DMS 273 (cell line): Measurements from ENCODE around the gene QRICH1.

ENCODE experiments used
- DNase-seq: peaks from one replicate; lab custom pipeline; 2025; ENCODE audit not compliant: unreplicated experiment; lab: John Stamatoyannopoulos, UW

The QRICH1 gene

DNA sequence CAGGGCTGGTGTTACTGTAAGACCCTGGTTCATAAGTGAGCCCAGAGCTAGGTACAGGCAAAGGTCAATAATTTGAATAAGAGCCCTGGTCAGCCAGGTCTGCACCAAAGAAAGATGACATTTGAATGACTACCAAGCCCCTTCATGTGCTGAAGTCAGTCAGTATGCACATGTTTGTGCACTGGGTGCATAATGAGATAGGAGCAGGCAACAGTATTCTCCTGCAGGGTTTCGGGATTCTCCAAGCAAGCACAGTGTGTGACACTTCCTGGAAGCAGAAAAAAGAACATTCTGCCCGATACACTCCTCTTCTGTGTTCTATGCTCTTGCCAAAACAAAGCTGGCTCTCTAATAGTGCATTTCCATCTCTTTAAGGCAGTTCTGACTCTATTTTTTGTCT is 59.2 kb downstream of the QRICH1 start:
- no peak for DNase-seq

DNA sequence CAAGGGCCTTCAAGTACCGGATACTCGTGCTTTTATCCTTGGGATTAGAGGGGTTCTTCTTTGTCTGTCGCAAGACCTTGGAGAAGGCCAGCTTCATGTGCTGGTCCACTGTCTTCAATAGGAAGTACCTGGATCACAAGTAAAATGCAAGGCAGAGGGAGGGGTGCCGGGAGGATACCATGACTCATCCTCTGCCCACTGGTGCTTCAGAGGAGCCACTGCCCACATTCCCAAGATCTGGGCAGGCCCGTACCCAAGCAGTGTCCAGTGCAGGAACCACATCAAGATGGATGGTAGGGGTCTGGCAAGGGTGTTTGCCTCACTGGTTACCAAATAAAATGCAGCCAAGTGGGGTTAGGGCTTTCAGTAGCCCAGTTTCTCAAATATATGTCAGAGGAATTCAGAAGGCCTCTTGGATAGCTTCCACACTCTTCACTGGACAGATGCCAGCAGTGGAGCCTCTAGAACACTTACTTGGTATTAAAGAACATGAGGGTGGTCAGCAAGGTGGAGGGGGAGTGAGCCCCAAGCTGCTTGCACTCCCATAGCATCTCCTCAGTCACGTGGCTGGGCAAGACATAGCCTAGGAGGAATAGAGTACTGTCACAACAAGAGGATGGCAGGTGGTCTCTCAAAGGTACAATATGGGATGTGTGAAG is 61.1 kb downstream of the QRICH1 start:
- DNase-seq: no peak

DNA sequence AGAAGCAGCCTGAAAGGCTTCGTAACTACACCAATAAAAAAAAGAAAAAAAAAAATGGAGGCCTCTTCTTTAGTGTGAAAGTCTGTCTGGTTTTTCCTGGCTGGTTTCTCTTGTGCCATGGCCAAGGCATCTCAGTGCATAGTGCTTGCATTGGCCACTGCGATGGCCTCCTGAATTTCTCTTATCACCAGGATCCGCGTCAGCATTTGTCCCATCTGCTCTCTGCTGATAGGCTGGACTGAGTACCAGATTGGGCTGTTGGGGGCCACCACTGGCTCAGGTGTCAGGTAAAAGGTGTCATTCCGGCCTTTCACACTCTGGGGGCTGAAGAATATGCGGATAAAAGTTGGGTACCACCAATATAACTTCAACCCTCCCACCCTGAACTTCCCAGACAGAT is 63.5 kb downstream of the QRICH1 start:
- no peak for DNase-seq

DNA sequence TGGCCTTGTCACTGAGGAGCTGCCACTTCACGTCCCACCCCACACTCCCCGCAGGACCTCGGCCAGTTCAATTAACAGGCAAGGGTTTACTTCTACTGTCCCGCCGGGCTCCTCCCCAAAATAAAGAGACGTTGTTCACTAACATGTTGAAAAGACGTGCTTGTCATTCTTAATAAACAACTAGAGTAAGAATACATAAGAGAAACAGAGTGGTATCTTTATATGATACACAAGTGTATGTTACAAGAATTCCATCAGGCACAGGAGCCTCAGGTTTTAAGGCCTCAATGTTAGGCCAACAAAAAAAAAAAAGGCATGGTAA is 64.3 kb downstream of the QRICH1 start:
- DNase-seq: no peak

DNA sequence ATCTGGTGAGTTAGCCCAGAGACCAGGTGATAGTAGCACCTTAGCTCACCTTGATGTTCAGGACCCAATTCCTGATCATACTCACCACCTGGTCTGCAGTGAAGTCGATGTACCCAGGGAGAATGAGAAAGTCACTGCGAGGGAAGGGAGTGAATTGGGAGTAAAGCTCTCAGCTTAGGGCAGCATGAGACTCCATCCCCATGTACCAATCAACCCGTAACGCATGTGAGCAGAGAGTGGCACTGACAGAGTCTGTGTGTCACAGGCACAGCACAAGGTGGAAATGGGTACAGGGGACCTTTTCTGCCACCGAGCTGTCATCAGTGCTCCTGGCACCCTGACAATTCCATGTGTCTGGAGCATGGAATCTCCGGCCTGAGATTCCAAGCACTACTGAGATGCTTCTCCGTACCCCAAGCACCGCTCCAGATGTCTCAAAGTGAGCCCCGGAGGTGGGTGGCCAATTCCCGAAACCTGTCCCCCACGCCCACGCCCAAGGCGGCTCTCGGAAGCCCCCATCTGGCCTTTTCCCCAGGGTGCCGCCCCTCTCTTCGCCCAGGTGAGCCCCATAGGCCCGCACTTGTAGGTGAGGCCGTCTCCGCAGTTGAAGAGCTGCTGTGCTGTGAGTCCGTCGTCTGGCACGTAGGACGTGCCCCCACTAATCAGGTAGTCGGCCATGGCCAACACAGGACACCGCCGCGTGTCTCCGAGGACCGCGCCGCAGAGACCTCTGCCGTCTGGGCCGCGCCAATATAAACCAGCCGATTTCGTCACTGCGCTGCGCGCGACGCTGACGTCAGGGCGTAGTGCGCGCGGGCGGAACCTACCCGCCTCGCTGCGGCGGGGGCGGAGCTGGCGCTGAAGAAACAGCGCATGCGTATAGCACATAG is 65.0 kb downstream of the QRICH1 start, which contains the start of gene IMPDH2:
TSS of gene IMPDH2 (minus strand) at position 726 of the 890 bp plus-strand sequence. CDS start at position 678, 48 bp downstream.
- peak; percentile 97 for DNase-seq

DNA sequence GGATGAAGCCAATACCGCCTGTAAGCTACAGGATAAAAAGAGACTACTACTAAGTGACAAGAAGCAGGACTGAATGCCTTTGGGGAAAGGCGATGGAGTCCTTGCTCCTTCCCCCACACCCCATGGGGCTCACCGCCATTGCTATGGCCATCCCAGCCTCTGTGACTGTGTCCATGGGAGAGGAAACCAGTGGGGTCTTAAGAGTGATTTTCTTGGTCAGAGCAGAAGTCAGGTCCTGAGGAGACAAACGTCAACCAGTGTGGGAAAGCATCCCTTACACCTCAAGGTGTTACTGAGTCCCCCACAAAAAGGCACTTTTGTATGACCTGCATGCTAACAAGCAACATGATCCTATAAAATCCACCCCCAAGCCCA is 65.6 kb downstream of the QRICH1 start:
- DNase-seq: no peak

DNA sequence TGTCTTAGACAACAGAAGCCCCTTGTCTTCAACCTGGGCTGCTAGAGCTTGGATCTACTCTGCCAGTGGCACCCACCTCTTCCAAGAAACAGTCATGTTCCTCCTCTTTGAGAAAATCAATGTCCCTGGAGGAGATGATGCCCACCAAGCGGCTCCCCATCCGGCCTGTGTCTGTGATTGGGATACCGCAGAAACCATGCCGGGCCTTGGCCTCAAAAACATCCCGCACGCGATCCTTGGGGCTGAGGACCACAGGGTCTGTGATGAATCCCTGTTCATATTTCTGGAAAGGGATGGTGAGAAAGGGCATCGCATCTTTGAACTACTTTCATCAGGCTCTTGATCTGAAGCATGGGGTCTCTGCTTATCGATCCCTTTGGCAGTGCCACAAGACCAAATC is 66.2 kb downstream of the QRICH1 start:
- DNase-seq: no peak

DNA sequence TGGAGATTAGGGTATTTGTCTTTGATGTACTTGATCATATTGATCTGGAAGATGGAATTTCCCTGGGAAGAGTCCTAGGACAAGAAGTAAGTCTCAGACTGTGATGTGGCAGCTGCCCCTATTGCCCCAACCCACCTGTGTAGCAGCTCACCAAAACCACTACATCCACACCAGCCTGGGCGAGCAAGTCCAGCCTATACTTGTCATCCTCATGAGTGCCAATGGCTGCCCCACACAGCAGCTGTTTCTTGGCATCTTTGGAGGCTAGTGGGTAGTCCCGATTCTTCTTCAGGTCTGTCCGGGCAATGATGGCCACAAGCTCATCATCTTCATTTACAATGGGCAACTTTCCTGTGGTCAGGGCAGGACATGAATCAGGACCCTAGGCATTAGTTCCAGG is 67.3 kb downstream of the QRICH1 start:
- no peak for DNase-seq

DNA sequence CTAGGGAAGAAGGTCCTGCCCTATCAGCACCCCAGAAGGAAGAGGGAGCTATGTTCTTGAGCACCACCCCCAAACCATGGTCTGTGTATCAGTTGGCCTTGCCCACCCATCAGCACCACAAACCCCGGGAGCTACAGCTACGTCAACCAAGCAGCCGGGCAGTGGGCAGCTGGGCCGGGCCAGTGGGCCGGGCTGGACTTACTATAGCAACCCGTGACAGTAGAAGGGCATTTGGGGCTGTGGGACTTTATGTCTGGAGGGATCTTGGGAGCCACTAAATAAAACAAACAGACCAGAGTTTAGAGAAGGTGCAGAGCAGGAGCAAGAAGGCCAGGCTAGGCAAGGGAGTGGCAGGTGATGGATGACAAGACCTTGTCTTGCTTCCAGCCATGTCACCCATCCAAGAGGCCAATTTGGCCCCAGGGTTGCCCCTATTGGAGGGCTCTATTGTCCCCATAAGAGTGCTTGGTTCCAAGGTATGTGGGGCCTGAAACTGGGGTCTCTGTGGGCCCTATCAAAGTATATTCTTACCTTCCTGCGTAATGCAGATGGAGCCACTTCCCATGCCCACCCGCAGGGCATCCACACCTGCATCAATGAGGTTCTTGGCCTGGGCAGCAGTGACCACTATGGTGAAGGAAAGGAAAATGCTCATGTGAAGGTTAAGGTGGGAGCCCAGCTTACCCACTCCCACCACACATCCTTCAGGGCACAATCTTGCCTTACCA is 67.9 kb downstream of the QRICH1 start:
- DNase-seq: no peak

DNA sequence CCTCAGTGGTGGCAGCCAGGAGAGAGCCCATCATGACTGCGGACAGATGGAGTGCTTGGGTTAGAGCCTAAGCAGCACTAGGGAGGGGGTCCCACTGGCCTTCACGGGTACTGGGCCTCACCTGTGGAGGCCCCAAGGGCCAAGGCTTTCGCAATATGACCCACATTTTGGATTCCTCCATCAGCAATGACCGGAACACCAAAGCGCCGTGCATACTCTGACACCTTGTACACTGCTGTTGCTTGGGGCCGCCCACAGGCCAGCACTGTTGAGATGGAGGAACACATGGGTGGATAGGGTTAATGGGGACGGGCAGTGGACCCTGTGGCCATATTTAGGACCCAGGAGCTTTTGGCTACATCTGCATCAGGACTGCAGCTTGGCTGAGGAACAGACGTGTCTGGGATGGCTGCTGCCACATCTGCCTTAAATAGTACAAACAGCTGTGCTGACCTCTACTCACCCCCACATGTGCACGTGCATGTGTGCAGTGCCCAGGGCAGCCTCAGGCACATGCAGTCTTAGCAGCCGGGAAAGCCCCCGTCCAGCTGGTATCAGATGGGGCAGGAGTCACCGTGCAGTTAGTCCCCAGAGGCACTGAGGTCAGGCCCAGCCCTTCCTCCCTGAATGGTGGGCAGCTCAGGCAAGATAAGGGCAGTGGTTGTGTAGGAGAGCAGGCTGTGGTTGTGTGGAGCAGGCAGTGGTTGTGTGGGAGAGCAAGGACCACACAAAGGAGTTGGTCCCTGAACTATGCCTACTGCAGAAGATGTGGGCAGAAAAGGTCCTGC is 68.7 kb downstream of the QRICH1 start:
- DNase-seq: peak; percentile 27

DNA sequence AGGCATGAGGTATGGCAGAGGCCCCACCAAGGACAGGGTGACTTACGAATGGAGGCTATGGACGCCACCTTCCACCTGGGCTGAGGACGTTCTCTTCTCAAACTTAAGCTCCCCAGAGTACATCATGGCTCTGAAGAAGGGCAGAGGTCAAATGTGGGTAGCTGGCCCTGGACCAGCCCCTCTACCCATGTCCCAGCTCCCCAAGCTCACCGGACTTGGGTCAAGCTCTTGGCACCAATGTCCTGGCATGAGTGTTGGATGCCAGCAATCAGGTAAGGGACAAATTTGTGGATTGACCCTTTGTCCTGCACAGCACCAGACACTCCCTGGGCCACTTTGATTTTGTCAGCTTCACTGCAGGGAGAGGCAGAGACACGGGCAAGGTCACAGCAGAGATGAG is 69.4 kb downstream of the QRICH1 start:
- no peak for DNase-seq

DNA sequence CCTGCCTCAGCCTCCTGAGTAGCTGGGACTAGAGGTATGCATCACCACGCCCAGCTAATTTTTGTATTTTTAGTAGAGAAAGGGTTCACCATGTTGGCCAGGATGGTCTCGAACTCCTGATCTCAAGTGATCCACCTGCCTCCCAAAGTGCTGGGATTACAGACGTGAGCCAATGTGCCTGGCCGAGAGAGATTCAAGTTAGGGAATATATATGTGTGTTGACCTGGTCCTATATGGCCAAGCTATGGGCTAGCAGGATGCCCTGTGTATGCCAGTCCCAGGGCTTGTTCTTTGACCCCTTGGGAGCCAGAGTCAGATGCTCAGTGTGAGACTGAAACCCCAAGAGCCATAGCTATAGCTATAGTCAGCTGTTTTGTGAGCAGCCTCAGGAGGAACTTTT is 70.1 kb downstream of the QRICH1 start:
- DNase-seq: no peak

DNA sequence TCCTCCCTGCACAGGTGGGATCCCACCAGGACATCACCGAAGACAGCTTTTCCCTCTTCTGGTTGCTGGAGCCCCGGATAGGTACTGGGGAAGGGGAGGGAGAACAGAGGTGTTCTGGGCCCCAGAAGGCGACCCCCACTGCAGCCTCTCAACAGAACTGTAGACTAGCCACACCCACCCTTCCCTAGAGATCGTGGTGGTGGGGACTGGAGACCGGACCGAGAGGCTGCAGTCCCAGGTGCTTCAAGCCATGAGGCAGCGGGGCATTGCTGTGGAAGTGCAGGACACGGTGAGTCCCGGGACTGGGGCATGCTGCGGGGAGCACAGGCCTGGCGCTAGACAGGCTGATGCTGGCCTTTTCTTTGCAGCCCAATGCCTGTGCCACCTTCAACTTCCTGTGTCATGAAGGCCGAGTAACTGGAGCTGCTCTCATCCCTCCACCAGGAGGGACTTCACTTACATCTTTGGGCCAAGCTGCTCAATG is 71.1 kb downstream of the QRICH1 start:
- DNase-seq: peak; percentile 53

DNA sequence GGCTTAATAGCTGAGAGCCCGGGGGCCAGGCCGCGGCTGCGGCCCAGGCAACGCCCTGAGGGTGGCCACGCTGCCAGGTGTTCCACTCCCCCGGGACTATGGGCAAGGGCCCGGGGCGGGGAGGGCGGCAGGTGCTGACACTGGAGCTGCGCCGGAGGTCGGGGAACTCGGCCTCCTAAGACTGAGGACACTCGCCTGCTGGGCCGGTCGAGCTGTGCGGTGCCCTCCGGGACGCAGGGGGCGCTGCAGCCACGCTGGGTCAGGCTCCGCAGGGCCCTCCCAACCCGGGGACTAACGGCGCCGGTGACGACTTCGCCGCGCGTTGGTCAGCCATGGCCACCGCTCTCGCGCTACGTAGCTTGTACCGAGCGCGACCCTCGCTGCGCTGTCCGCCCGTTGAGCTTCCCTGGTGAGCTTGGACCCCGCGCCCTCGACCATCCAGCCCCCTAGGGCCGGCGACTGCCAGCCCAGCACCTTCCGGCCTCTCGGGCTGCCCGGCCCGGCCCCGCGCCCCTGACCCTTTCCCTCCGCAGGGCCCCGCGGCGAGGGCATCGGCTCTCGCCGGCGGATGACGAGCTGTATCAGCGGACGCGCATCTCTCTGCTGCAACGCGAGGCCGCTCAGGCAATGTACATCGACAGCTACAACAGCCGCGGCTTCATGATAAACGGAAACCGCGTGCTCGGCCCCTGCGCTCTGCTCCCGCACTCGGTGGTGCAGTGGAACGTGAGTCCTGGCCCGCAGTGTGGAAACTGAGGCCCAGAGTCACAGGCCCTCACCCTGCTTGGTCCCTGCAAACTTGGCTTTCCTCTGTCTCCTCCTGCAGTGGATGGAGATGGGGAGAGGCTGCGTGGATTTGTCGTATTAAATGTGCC is 71.8 kb downstream of the QRICH1 start, which contains the start of gene NDUFAF3:
TSS of gene NDUFAF3 (plus strand) at position 309 of the 875 bp plus-strand sequence. CDS start at position 333, 24 bp downstream.
- DNase-seq: peak; percentile 97

DNA sequence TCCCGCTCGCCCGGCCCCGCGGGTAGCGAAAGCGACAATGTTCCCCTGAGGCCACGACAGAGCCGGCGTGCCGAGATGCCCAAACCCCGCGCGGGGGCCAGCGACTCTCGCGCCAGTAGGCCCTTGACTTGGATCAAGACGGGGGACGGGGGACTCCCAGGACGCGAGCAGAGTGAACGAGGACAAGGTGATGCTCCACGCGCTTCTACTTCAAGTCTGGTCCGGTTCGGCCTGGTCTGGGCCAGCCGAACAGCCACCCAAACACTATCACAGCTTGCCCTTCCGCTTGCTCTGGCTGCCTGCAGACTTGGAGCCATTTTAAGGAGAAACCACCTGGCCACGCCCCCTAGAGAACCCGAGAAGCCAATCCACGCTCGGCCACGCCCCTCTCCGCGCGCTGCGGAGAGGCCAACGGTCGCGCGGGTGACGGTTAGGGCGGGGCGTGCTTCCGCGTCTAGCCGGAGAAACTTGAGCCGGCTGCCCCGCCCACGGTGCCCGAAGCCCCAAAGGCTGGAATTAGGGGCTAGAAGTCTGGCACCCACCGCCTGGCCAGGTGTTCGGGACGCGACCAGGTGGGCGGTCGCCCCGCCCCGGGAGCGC is 72.6 kb downstream of the QRICH1 start:
- DNase-seq: peak; percentile 99

DNA sequence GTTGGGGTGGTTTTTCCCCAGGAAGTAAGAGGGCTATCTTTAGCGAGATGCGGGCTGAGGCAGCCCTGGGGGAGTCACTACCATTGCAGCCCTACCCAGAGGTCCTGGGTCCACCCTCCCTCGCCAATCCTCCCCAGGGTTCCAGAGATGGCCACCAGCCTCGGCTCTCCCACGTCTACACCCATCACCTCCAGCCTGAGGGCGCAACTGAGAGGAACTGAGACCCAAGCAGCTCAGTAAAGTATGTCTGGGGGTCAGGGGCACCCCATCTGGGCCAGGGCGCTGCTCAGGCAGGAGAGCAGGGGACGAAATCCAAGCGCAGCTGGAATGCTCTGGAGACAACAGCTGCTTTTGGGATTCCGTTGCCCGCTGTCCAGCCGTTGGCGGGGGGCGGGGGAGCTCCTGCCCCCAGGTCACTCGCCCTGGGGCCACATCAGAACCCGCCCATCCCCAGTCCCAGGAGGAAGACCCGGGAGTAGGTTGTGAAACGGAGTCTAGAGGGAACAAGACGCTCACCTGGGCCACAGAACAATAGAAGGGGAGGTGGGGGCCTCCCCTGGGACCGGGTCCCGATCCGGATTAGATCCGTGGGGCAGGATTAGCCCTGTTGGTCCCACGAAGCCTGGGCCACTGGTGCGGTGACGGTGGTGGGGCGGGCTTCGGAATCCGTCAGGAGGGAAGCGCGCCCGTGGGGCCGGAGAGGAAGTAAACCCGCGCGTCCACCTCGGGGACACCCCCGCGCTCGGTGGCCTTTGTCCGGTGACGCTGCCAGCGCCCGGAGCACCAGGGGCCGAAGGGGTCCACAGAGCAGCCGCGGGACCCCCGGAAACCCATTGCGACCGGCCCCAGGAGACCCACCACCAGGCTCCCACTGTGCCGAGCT is 73.3 kb downstream of the QRICH1 start:
- DNase-seq: peak; percentile 38

DNA sequence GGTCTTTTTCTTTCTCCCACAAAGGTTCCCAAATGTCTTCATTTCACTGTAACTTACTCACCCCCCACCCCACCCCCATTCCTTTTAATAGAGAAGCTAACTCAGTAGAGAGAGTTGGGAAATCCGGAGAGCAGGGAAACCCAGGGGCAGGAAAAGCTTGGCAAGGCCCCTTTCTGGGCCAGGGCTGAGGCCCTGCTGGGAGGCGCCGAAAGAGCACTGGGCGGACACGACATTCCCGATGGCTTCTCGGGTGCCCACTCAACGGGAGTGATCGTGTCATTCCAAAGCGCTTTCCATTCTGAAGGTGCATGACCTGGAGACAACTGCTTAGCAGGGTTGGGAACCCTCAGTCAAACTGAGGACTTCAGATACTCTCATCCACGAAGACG is 73.9 kb downstream of the QRICH1 start:
- no peak for DNase-seq

DNA sequence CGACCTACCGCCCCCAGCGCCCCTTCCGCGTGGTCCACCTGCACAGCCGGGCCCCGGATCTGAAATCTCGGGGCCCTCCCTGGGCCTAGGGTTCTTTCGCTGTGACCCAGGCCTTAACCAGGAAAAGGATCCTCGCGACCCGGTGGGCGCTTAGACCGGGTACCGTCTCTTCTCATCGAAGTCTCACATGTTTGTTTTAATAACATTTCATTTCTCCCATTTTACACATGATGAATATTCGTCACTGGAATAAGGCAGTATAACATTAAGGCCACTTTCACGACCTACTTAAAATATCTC is 75.2 kb downstream of the QRICH1 start:
- peak; percentile 63 for DNase-seq
